Left renal pelvis (tissue), 4 donors: ENCODE results near the gene TMEM33. TPM values are rescaled to one million over a fixed set of nuclear protein-coding genes. Genes with fewer than 3 reads are reported as not detected.
A peak's percentile ranks its signal among the peaks of the same experiment; 100 is the strongest.
"Not testable (repeated sequence)": the region's sequence is repeated elsewhere in the genome, so short reads cannot be mapped to it uniquely, and the experiment has no call there.

Experiments used
- DNase-seq, 4 donors: peaks; one replicate each; pipeline ENCODE4 v3.0.0-alpha.2; 2013; ENCODE audit warnings: low read depth in 4 of 4, low spot score in 3 of 4
- polyA plus RNA-seq, 4 donors: library from polyadenylated mRNA; unstranded; fragments of 120-200 nt; gene quantifications; one replicate each; pipeline ENCODE4 v1.2.1, GENCODE V29; 2013; ENCODE audit not compliant: insufficient read length in 4 of 4

The TMEM33 gene, protein sequence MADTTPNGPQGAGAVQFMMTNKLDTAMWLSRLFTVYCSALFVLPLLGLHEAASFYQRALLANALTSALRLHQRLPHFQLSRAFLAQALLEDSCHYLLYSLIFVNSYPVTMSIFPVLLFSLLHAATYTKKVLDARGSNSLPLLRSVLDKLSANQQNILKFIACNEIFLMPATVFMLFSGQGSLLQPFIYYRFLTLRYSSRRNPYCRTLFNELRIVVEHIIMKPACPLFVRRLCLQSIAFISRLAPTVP
- 10 to 100 TPM; 34.9 to 56.1 (median 47.0) TPM for polyA plus RNA-seq

DNA sequence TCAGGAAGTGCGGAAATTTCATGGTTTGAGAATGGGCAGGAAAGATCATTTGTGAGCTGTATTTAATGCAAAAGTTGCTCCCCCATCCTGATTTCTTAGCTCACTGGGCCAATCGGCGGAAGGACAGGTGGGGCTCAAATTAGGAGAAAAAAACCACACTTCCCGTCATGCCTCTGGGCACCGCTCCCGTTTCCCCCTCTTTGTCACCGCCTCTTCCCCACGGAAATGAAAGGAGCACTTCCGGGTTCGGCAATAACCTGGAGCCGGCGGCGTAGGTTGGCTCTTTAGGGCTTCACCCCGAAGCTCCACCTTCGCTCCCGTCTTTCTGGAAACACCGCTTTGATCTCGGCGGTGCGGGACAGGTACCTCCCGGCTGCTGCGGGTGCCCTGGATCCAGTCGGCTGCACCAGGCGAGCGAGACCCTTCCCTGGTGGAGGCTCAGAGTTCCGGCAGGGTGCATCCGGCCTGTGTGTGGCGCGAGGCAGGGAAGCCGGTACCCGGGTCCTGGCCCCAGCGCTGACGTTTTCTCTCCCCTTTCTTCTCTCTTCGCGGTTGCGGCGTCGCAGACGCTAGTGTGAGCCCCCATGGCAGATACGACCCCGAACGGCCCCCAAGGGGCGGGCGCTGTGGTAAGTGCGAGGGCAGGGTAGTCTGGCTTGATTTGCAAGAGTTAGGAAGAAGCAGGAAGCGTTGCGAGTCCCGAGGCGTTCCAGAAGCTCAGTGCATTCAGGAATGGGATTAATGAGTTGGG is at the start of gene TMEM33:
TSS of gene TMEM33 (plus strand) at position 529 of the 751 bp plus-strand sequence. CDS start at position 585, 56 bp downstream.
- DNase-seq: peak; percentile 71 to 78 (median 74)

DNA sequence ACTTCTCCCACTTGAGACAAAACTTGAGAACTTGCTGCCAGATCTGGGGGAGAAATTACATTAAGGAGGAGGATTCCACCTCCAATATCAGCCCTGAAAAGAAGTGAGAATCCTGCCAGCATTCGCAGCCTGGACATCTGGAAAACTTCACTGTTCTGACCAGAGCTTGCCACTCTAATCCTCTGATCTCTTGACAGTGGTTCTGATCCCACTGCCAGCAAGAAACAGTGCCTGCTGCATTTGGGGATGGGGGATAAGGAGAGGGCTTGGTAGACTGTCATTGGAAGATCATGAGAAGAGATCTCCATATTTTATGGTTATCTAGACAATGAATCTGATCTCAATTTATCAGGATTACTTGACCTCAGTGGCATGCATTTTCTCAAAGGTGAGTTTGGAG is 49.8 kb upstream of the TMEM33 start:
- DNase-seq: no peak

DNA sequence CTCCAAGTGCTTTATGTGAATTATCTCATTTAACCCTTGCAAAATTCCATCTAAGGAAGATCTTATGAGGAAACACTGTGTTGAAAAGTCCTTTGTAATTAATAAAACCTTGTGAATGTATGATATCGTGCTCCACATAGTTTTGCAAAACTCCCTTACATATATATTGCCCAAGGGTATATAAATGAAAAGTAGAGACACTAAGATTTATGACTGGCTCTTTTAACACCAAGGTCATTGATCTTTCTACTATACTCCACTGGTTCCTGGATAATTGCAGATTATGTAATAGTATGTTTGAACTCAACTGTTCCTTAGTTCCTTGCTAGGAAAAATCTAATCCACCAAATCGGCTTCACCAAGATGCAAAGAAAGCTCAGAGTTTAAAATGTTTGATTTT is 48.0 kb upstream of the TMEM33 start:
- no peak for DNase-seq

DNA sequence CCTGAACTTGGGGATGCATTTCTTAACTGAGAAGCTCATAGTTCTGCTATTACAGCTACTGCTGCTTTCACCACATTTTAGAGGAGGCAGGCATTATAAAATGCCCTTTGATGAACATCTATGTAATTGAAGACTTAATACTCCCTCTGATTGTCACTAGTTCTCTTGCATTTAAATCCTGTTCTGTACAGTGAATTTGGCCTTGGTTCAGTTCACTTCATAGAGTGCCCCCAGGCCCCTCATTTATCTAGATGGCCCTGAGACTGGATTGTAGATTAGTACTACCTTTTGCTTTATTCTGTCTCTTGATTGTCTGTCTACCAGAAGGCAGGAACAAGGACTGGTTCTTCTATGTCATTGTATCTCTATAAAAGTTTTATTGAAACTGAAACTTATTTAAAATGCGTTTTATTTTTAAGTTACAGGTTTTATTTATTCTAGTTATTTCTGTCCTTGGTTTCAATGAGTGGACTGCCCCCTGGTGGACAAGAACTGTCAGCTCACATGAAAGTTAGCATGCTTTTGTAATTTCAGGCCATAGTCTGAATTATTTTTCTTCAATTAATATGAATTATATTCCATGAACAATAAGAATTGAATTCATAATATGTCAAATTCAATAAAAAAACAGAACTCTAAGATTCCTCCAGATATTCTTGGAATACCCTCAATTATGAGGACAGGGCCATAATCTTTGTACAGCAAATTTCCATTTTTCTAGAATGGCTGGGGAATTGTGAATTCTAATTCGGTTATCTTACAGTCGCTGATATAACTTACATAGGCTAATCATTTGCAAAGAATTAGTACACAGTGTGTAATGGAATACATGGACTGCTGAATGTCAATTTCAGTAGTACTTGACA is 47.2 kb upstream of the TMEM33 start:
- no peak for DNase-seq

DNA sequence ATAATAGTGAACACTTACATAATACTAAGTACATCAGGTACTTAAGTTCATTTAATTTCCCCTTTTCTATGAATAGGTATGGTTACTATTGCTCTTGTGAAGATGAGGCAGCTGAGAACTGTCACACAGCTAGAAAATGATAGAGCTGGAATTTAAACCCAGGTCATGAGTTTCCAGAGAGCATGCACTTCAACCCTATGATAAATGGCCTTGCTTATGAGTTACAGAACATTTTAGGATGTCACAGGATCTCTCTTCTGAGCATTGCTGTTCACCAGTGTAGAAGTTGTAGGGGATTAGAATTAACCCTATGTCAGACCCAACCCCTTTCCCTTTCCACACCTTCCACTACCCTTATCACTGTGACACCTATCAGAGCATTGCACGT is 46.5 kb upstream of the TMEM33 start:
- DNase-seq: no peak

DNA sequence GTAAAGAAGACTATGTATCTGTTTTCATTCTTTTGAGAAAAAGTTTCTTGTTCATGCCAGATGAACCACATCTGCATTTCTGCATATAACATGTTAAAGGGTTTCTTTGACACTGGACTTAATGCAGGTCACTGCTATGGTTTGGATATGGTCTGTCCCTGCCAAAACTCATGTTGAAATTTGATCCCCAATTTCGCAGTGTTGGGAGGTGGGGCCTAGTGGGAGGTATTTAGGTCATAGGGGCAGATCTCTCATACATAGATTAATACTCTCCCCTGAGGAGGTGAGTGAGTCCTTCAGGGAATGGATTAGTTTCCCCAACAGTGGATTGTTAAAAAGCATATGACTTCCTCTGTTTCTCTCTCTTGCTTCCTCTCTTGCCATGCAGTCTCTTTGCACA is 45.9 kb upstream of the TMEM33 start:
- DNase-seq: no peak

DNA sequence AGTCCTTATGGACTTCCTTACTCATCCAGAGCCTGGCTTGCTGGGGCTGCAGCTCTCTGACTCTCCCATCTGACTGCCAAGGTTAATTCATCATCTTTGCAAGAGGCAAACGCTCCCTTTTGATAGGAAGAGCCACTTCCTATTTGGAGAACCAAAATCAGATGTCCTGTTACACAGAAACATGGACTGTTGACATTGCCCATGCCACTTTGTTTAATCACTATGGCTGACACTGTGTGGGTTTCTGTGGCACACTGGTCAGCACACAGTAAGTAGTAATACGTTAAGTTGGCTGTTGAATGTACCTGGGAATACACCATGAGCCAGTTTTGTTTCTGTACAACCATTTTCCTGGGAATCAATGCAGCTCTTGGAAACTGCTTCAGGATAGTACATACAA is 45.1 kb upstream of the TMEM33 start:
- no peak for DNase-seq

DNA sequence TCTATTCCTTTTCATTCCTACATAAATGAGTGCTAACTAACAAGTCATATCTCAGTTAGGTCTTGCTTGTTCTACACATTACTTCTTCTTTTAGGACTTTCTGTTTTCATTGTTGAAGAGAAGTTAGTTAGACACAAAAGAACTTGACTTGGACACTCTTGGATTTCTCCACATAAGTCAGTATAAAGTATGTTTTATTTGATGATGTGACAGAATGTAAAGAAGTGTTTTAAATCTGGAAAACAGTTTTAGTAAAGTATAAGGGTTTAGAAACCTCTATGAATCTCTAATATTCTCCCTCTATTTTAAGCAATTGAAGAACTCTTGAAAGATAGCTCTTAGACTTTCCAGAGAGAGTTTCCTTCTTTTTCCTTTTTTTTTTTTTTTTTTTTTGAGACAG is 38.6 kb upstream of the TMEM33 start:
- no peak for DNase-seq

DNA sequence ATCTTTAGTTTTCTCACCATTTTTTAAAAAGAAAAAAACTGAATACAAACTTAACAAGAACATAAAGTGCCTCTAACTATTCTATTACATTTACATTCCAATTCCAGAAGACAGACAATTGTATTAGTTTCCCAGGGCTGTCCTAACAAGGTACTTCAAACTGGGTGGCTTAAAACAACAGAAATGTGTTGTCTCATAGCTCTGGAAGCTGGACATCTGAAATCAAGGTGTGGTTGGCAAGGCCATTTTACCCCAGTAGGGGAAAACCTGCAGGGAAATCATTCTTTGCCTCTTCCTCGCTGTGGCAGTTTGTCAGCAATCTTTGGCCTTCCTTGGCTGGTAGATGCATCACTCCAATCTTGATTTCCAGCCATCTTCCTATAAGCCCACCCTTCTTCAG is 37.5 kb upstream of the TMEM33 start:
- DNase-seq: no peak

DNA sequence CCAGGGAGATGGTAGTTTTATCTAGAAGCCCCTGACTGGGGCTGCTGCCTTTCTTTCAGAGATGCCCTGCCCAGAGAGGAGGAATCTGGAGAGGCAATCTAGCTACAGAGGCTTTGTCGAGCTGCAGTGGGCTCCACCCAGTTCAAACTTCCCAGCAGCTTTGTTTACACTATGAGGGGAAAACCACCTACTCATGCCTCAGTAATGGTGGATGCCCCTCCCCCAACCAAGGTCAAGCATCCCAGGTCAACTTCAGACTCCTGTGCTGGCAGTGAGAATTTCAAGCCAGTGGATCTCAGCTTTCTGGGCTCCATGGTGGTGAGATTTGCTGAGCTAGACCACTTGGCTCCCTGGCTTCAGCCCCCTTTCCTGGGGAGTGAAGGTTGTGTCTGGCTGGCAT is 26.1 kb upstream of the TMEM33 start:
- DNase-seq: not testable (repeated sequence)

DNA sequence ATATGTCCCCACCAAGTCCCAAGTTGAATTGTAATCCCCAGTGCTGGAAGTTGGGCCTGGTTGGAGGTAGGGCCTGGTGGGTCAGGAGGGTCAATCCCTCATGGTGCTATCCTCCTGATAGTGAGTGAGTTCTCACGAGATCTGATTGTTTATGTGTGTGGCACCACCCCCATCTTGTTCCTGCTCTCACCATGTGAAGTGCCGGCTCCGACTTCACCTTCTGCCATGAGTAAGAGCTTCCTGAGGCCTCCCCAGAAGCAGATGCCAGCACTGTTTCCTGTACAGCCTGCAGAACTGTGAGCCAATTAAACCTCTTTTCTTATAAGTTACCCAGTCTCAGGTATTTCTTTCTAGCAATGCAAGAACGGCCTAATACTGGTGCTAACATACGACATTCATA is 22.7 kb upstream of the TMEM33 start:
- no peak for DNase-seq

DNA sequence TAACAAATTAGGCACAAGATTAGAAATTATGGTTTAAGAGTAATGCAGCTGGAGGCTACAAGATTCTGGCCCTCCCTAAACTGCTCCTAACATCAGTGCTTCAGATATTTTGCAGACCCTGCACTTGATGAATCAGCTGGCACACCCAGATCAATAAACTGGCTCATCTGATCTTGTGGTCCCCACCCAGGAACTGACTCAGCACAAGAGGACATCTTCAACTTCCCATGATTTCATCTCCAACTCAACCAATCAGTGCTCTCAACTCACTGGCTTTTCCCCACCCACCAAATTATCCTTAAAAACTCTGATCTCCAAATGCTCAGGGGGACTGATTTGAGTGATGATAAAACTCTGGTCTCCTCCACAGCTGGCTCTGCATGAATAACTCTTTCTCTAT is 21.7 kb upstream of the TMEM33 start:
- no peak for DNase-seq

DNA sequence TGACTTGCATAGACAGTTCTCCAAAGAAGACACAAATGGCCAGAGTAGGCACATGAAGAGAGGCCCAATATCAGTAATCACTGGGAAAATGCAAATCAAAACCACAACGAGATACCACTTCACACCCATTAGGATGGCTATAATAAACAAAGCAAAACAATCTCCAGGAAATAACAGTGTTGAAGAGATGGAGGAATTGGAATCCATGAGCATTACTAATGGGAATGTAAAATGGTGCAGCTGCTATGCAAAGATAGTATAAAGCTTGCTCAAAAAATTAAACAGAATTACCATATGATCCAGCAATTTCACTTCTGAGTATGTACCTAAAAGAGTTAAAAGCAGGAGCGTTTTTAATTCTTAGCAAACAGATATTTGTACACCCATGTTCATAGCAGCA is 17.0 kb upstream of the TMEM33 start:
- DNase-seq: no peak

DNA sequence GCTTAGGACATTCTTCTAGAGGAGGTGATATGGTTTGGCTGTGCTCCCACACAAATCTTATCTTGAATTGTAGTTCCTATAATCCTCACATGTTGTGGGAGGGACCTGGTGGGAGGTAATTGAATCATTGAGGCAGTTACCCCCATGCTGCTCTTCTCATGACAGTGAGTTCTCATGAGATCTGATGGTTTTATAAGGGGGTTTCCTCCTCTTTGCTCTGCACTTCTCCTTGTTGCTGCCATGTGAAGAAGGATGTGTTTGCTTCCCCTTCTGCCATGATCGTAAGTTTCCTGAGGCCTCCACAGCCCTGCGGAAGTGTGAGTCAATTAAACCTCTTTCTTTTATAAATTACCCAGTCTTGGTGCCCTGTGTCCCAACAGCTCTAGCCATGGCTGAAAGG is 14.8 kb upstream of the TMEM33 start:
- DNase-seq: not testable (repeated sequence)

DNA sequence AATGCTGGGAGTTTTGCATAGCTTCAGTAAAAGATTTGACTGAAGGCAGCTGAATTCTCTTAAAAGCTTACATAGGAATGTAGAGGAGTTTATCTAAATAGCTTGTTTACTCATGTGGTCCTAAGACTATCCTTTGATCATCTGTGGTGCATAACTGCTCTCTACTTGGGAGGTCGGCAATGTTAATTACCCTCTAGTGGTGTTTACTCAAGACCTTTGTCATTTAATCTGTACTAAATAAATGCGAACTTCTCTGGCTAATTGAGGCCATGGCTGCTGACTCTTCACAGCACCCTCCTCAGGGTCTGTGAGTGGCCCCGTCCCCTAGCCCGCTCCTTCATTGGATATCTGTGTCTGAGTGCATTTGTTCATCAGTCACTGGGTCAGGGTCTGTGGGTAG is 13.8 kb upstream of the TMEM33 start:
- DNase-seq: no peak

DNA sequence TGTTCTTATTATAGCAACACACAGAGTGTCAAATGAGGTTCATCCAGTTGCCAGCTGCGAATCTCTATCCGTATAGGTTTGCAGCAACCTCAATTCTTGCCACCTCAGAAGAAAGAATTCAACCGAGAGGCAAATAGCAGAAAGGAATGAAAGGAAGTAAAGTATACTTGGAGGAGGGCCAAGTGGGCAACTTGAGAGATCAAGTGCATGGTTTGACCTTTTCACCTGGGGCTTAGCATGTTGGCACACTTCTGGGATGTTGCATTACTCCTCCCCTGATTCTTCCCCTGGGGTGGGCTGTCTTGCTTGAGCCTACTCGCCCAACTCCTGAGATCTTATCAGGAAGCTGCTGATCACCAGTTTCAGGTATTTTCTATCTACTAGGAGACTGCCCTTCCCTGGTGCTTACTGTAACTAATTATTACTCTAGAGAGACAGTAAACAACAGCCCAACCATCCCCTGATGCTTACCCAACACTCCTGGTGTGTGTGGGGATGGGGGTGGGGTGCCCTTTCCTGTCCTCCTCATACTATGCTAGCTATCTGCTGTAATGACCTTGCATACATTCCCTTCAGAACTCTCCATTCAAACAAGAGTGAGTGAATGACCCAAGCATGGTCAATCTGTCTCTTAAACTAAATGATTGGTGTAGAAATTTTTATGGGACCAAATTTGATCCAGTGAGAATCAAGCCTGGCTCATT is 7.3 kb upstream of the TMEM33 start:
- no peak for DNase-seq

DNA sequence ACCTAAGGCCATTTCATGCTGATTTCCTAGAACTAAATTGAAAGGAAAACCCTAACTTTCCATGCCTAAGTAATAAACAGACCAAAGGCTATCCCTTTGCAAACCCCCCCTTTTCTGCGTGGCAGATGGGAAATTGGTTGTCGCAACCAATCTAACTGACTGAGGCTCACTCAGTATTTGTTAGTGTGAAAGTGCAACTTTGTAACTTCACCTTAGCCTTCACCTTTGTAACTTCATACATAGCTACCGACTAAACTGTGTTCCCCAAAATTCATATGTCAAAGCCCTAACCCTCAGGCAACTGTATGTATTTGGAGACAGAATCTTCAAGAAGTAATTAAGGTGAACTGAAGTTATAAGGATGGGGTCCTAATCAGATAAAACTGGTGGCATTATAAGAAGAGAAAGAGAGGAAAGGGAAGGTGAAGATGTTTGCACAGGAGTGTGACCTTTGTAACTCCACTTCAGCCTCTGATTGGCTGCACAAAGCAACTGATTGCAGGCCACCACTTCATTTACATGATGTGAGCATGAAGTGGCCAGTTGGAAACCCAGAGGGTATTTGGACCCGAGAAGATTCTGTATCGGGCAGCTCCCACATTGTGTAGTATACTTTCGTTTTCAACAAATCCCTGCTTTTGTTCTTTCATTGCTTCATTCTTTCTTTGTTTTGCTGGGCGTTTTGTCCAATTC is 4.9 kb upstream of the TMEM33 start:
- no peak for DNase-seq

DNA sequence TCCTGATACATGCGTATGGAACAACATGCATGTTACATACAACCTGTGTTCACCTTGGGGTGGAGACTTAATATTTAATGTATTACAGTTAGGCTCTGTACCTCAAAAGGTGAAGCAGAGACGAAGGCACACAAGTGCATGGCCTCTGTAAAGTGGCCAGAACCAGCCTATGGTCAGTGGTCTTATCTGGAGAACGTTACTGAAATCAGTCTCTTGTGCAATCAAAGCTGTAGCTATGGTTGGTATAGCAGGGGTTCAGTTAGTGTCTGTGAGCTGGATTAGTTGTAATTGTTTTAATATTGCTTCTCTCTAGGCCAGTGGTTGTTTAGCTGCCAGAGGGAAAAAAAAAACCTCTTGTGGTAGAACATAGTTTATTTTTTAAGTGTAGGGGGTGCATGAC is 2.2 kb upstream of the TMEM33 start:
- no peak for DNase-seq

DNA sequence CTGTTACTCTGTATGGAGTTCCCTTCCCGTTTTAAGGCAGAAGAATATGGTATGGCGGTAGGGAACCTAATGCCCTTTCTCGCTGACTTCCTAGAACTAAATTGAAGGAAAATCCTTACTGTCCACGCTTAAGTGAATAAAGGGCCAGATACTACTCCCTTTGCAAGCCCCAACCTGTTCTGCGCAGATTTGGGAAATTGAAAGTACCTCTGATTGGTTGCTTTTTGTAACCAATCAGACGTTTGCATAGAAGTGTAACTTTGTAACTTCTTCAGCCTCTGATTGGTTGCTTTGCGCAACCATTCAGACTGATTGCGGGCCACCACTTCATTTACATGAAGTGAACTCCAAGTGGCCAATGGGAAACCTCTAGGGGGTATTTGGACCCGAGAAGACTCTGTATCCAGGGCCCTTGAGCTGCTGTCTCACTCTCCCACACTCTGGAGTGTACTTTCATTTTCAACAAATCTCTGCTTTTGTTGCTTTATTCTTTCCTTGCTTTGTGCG is 1.2 kb upstream of the TMEM33 start:
- no peak for DNase-seq

DNA sequence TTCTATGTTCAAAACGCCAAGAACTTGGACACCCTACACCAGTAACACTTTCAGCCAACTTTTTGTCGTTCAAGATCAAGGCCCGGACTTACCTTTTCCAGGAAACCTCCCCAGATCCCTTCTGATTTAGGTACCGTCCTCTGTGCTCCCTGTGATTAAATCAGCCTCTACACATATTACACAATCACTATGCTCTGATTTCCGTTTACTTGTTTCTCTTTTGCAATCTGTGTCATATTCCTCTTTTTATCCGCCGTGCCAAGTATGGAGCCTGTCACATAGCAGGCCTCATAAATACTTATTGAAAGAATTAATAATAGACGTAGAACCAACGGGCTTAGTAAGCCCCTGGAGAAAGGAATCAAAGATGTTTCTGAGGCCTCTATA is 722 bp upstream of the TMEM33 start:
- no peak for DNase-seq
